HEK293T (cell line): Measurements from ENCODE around the gene ZNF488.
A peak's percentile ranks its signal among the peaks of the same experiment; 100 is the strongest.

Source experiments
- CTCF ChIA-PET: fragments of 350-600 bp; formaldehyde crosslinking; extraction: SDS; loops from one replicate; lab custom pipeline; 2021; ENCODE audit warnings: antibody characterized with exemption, inconsistent platforms; lab: Yijun Ruan, JAX
- POLR2A ChIA-PET: fragments of 350-600 bp; formaldehyde crosslinking; extraction: SDS; loops from one replicate; lab custom pipeline; 2020; ENCODE audit warnings: antibody characterized with exemption, inconsistent platforms; lab: Yijun Ruan, JAX
- DNase-seq: peaks from one replicate; pipeline ENCODE4 v3.0.0; 2012; ENCODE audit warnings: mixed read lengths; ENCODE audit errors: extremely low spot score
- ARNT ChIP-seq: fragments of 450-650 bp; IDR thresholded peaks from 2 replicates; pipeline ENCODE4 v1.6.1; 2017; ENCODE audit warnings: mild to moderate bottlenecking
- BHLHE40 ChIP-seq: fragments of 450-650 bp; IDR thresholded peaks from 2 replicates; pipeline ENCODE4 v1.6.1; 2016; ENCODE audit warnings: mild to moderate bottlenecking, moderate library complexity, borderline replicate concordance
- CTBP1 ChIP-seq: fragments of 450-650 bp; IDR thresholded peaks from 2 replicates; pipeline ENCODE4 v1.6.1; 2016; ENCODE audit warnings: borderline replicate concordance
- ELF4 ChIP-seq: fragments of 450-650 bp; IDR thresholded peaks from 2 replicates; pipeline ENCODE4 v1.6.1; 2017; ENCODE audit warnings: antibody characterized with exemption
- FOXA1 ChIP-seq: fragments of 450-650 bp; IDR thresholded peaks from 2 replicates; pipeline ENCODE4 v1.6.1; 2016; ENCODE audit warnings: mild to moderate bottlenecking
- FOXK2 ChIP-seq: fragments of 450-650 bp; IDR thresholded peaks from 2 replicates; pipeline ENCODE4 v1.6.1; 2016; ENCODE audit warnings: mild to moderate bottlenecking
- FOXM1 ChIP-seq: fragments of 450-650 bp; IDR thresholded peaks from 2 replicates; pipeline ENCODE4 v1.6.1; 2017; ENCODE audit warnings: mild to moderate bottlenecking, borderline replicate concordance
- HDGF ChIP-seq: fragments of 450-650 bp; IDR thresholded peaks from 2 replicates; pipeline ENCODE4 v1.6.1; 2017; ENCODE audit warnings: antibody characterized with exemption, borderline replicate concordance
- L3MBTL2 ChIP-seq: fragments of 450-650 bp; conservative IDR thresholded peaks from 2 replicates; pipeline ENCODE4 v1.6.1; 2016; ENCODE audit warnings: mild to moderate bottlenecking
- LEF1 ChIP-seq: fragments of 450-650 bp; IDR thresholded peaks from 2 replicates; pipeline ENCODE4 v1.6.1; 2017; ENCODE audit warnings: mild to moderate bottlenecking, borderline replicate concordance
- NFRKB ChIP-seq: fragments of 450-650 bp; IDR thresholded peaks from 2 replicates; pipeline ENCODE4 v1.6.1; 2016; ENCODE audit warnings: mild to moderate bottlenecking, moderate library complexity
- SP1 ChIP-seq: fragments of 450-650 bp; IDR thresholded peaks from 2 replicates; pipeline ENCODE4 v1.6.1; 2017
- SUZ12 ChIP-seq: fragments of 450-650 bp; IDR thresholded peaks from 2 replicates; pipeline ENCODE4 v1.6.1; 2016; ENCODE audit warnings: mild to moderate bottlenecking
- TARDBP ChIP-seq: fragments of 450-650 bp; IDR thresholded peaks from 2 replicates; pipeline ENCODE4 v1.6.1; 2016
- ZNF384 ChIP-seq: fragments of 450-650 bp; IDR thresholded peaks from 2 replicates; pipeline ENCODE4 v1.6.1; 2016
- TF ChIP-seq, protein P1 (sequence below): fragments of 450-650 bp; IDR thresholded peaks from 2 replicates; pipeline ENCODE4 v1.6.1; 2016

ZNF488 gene

DNA sequence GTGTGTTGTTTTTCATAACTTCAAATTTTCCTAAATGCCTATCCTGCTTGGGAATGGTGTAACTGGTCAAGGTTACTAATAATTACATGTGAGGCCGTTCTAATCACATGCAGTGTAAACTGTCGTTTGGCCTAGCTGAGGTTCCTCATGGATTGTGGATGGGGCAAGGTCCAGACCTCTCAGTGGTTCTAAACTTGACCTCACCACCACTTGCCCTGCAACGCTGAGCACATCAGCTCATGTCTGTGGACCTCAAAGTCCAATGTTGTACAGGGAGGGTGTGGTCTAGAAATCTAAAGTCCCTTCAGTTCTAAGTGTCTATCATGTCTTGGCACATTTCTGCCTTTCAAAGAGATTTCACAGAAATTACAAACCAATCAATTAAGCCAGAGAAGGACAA lies 20.3 kb downstream of the ZNF488 start:
- TF ChIP-seq ELF4: no peak
- TF ChIP-seq FOXA1: no peak
- no peak for TF ChIP-seq TARDBP
- TF ChIP-seq SUZ12: no peak
- TF ChIP-seq HDGF: no peak
- TF ChIP-seq ARNT: no peak
- no peak for TF ChIP-seq LEF1
- no peak for TF ChIP-seq L3MBTL2
- no peak for TF ChIP-seq FOXK2
- TF ChIP-seq ZNF384: no peak
- DNase-seq: no peak
- ChIA-PET CTCF (interaction anchor here (0.5 to 0.7 kb wide), 2 partner anchors 14 to 23 kb away, joined by 3 read pairs; no protein-coding TSS in a partner anchor), POLR2A (no interaction called here)

DNA sequence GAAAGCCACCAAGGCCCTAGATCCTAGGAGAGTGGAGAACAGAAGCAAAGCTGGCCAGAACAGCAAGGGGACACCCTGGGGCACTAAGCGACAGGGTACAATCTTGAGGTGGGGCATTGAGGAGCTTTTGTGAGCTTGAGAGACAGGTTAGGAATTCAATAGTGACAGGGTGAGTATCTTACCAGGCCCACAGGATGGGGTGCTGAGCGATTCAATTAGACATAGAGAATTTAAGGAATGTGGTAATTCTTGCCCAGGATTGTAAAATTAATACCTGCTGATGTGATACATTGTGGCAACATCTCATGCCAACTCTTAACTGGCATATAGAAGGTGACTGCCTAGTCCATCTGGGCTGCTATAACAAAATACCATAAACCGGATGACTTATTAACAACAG lies 21.9 kb downstream of the ZNF488 start:
- DNase-seq: no peak
- TF ChIP-seq CTBP1 (no peak), NFRKB (no peak), ARNT (no peak), FOXK2 (no peak), FOXA1 (no peak), SP1 (no peak), FOXM1 (no peak), TARDBP (no peak), L3MBTL2 (no peak), BHLHE40 (no peak), HDGF (no peak), SUZ12 (no peak), LEF1 (no peak), ELF4 (no peak), ZNF384 (no peak)
- TF ChIP-seq, protein P1, sequence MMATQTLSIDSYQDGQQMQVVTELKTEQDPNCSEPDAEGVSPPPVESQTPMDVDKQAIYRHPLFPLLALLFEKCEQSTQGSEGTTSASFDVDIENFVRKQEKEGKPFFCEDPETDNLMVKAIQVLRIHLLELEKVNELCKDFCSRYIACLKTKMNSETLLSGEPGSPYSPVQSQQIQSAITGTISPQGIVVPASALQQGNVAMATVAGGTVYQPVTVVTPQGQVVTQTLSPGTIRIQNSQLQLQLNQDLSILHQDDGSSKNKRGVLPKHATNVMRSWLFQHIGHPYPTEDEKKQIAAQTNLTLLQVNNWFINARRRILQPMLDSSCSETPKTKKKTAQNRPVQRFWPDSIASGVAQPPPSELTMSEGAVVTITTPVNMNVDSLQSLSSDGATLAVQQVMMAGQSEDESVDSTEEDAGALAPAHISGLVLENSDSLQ: no peak
- ChIA-PET CTCF (interaction anchor here (0.7 to 0.9 kb wide), 6 partner anchors 9 to 369 kb away, joined by 3 to 4 read pairs (median 4); no protein-coding TSS in a partner anchor), POLR2A (interaction anchor here (1.0 kb wide), 1 partner anchor 20 kb away, joined by 3 read pairs; no protein-coding TSS in a partner anchor)

DNA sequence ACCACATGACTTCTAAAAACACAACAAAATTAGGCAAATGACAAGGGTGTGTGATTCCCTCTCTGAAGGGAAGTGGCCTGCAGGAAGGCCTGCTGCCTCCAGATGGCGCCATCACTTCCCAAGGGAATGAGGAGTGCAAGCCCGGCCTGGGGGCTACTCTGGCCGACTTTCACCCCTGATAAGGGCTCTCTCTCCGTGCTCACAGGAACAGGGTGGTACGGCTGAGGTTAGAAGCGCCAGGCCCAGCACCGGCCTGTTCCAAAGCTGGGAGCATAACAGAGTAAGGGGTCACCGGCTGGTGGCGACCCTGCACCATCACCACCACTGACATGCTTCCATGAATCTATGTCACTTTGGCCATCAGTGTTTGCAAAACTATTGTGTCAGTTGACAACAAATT lies 22.8 kb downstream of the ZNF488 start:
- peak; percentile 80 for DNase-seq
- ChIA-PET CTCF (interaction anchor here (0.7 to 0.9 kb wide), 3 partner anchors 8 to 16 kb away, joined by 3 to 4 read pairs (median 4); no protein-coding TSS in a partner anchor), POLR2A (interaction anchor here (1.0 kb wide), 1 partner anchor 21 kb away, joined by 3 read pairs; no protein-coding TSS in a partner anchor)
- no peak for TF ChIP-seq ARNT
- TF ChIP-seq, protein P1: no peak

DNA sequence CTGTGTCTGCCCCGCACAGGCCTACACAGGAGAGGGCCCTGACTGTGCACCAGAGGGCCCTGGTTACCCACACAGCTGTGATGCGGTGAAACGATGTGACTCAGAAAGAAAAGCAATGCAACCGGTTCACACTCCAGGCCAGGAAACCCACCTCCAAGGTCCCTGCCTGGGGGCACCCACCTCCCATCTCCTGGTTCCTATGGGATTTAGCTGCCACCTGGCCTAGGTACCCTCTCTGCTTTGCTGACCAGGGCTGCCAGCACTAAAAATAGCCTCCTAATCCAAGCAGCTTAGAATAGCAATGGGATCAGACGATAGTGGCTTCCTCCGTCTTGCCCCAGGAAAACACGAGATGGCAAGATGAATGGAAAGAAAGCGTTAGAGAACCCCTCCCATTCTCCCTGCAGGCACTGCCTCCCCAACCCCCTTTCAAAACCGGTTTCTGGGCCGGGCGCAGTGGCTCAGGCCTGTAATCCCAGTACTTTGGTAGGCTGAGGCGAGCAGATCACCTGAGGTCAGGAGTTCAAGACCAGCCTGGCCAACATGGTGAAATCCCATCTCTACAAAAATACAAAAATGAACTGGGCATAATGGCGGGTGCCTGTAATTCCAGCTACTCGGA lies 23.6 kb downstream of the ZNF488 start:
- DNase-seq: no peak
- TF ChIP-seq NFRKB: no peak
- no peak for TF ChIP-seq FOXK2
- no peak for TF ChIP-seq SUZ12
- no peak for TF ChIP-seq TARDBP
- no peak for TF ChIP-seq FOXM1
- no peak for TF ChIP-seq ELF4
- TF ChIP-seq LEF1: no peak
- no peak for TF ChIP-seq CTBP1
- no peak for TF ChIP-seq BHLHE40
- TF ChIP-seq, protein P1: no peak
- TF ChIP-seq FOXA1: no peak
- no peak for TF ChIP-seq L3MBTL2
- no peak for TF ChIP-seq ZNF384
- TF ChIP-seq ARNT: no peak
- no peak for TF ChIP-seq SP1
- TF ChIP-seq HDGF: no peak
- ChIA-PET POLR2A (no interaction called here), CTCF (interaction anchor here (0.6 kb wide), 1 partner anchor 58 kb away, joined by 3 read pairs; no protein-coding TSS in a partner anchor)

DNA sequence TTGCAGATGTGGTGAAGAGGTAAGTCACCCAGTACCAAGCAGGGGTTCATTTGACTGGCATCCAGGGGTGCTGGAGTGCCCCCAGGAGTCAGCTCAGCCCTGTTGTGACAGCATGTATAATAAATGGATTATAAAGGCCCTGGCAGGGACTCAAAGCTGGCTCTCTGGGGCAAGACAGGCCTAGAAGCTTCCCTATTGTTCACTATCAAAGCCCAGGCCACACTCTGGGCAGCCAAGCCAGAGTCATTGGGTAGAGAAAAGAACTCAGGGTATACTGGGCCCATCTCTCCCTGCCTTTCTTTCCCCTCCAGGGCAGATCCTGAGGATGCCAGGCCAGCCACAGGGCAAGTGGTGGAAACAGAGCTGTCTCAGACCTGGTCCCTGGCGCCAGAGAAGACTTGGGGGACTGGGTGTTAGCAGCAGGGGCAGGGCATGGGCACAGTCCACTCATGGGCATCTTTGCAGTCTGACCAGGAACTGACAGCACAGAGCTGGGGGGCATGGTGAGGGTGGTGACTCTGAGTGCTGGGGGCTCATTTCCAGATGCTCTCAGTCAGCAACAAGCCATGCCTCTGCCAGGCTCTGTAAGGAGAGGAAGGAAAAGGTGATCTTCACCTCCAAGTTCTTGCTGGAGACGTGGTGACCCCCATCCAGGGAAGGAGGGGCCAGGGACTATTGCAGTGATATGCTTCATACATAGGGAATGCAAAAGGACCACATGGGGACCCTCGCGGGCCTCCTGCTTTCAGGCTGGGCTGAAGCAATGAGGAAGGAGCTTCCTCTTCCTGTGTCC lies 24.3 kb downstream of the ZNF488 start:
- TF ChIP-seq, protein P1: no peak
- no peak for TF ChIP-seq FOXM1
- TF ChIP-seq FOXA1: no peak
- no peak for TF ChIP-seq L3MBTL2
- TF ChIP-seq LEF1: no peak
- TF ChIP-seq CTBP1: no peak
- TF ChIP-seq SUZ12: no peak
- no peak for TF ChIP-seq SP1
- TF ChIP-seq TARDBP: no peak
- TF ChIP-seq BHLHE40: no peak
- no peak for TF ChIP-seq ELF4
- TF ChIP-seq FOXK2: no peak
- TF ChIP-seq ZNF384: no peak
- no peak for TF ChIP-seq NFRKB
- no peak for TF ChIP-seq ARNT
- TF ChIP-seq HDGF: no peak
- POLR2A ChIA-PET: no interaction called here
- CTCF ChIA-PET: interaction anchor here (0.6 to 0.9 kb wide), 2 partner anchors 20 to 58 kb away, joined by 3 read pairs; no protein-coding TSS in a partner anchor
- DNase-seq: no peak
